ENCODE results near the gene SH3RF3.

- TF ChIP-seq, protein P1, sequence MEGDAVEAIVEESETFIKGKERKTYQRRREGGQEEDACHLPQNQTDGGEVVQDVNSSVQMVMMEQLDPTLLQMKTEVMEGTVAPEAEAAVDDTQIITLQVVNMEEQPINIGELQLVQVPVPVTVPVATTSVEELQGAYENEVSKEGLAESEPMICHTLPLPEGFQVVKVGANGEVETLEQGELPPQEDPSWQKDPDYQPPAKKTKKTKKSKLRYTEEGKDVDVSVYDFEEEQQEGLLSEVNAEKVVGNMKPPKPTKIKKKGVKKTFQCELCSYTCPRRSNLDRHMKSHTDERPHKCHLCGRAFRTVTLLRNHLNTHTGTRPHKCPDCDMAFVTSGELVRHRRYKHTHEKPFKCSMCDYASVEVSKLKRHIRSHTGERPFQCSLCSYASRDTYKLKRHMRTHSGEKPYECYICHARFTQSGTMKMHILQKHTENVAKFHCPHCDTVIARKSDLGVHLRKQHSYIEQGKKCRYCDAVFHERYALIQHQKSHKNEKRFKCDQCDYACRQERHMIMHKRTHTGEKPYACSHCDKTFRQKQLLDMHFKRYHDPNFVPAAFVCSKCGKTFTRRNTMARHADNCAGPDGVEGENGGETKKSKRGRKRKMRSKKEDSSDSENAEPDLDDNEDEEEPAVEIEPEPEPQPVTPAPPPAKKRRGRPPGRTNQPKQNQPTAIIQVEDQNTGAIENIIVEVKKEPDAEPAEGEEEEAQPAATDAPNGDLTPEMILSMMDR (IDR thresholded peaks at IDR 0.05 in 2 of 3, conservative IDR thresholded peaks at IDR 0.05 in 1 of 3; ENCODE audit: control insufficient read depth in 2 of 3, extremely low read depth in 1 of 3, insufficient read depth in 1 of 3, low read depth in 3 of 3, low read length in 3 of 3) = no peak
- TF ChIP-seq BRCA1 (IDR thresholded peaks at IDR 0.05; ENCODE audit: low read depth, low read length) (no peak), IRF3 (IDR thresholded peaks at IDR 0.05) (no peak), POLR2AphosphoS2 (IDR thresholded peaks at IDR 0.05; ENCODE audit: low read depth, low read length) (no peak), NFYB (IDR thresholded peaks at IDR 0.05; ENCODE audit: insufficient read depth, low read depth, low read length) (no peak), NR2C1 (IDR thresholded peaks at IDR 0.05) (no peak), MXI1 (IDR thresholded peaks at IDR 0.05; ENCODE audit: low read depth, low read length) (no peak), GABPA (IDR thresholded peaks at IDR 0.05; ENCODE audit: low read depth) (no peak), MYC (IDR thresholded peaks at IDR 0.05; ENCODE audit: insufficient read depth, insufficient read length, insufficient replicate concordance, low read length, severe bottlenecking) (no peak), RCOR1 (conservative IDR thresholded peaks at IDR 0.05; ENCODE audit: low read depth, low read length) (no peak), EZH2 (IDR thresholded peaks at IDR 0.05; ENCODE audit: borderline replicate concordance, control insufficient read depth, low read depth, low read length) (no peak), SMAD1 (IDR thresholded peaks at IDR 0.05; ENCODE audit: low read depth, partially characterized antibody) (no peak)
- TF ChIP-seq, protein P2, sequence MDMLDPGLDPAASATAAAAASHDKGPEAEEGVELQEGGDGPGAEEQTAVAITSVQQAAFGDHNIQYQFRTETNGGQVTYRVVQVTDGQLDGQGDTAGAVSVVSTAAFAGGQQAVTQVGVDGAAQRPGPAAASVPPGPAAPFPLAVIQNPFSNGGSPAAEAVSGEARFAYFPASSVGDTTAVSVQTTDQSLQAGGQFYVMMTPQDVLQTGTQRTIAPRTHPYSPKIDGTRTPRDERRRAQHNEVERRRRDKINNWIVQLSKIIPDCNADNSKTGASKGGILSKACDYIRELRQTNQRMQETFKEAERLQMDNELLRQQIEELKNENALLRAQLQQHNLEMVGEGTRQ (IDR thresholded peaks at IDR 0.05; ENCODE audit: borderline replicate concordance, low read depth, low read length) = no peak
These were observed 409.5 kb downstream of the SH3RF3 start for GRCh38 chr2:109538546-109538945.

Data from GM12878 (cell line).